ENCODE measurements around the gene CGNL1.

CGNL1 gene

GRCh38 chr15:57542505-57542817 is 166.2 kb downstream of the CGNL1 start:
- DNase-seq (ENCODE audit: extremely low read depth in 1 of 2, low read depth in 1 of 2) = no peak

- DNase-seq (ENCODE audit: extremely low read depth in 1 of 2, low read depth in 1 of 2) = no peak
Observed at GRCh38 chr15:57544848-57545480, 168.7 kb downstream of the CGNL1 start.

- no peak for DNase-seq (ENCODE audit: extremely low read depth in 1 of 2, low read depth in 1 of 2)
Observed at GRCh38 chr15:57545995-57546394, 169.7 kb downstream of the CGNL1 start.

GRCh38 chr15:57547243-57547755 is 171.0 kb downstream of the CGNL1 start:
- no peak for DNase-seq (ENCODE audit: extremely low read depth in 1 of 2, low read depth in 1 of 2)

GRCh38 chr15:57548351-57548750 is 172.0 kb downstream of the CGNL1 start:
- DNase-seq (ENCODE audit: extremely low read depth in 1 of 2, low read depth in 1 of 2) = no peak

GRCh38 chr15:57548835-57549234 is 172.5 kb downstream of the CGNL1 start:
- no peak for DNase-seq (ENCODE audit: extremely low read depth in 1 of 2, low read depth in 1 of 2)

GRCh38 chr15:57549935-57550334 is 173.6 kb downstream of the CGNL1 start:
- DNase-seq (ENCODE audit: extremely low read depth in 1 of 2, low read depth in 1 of 2) = no peak

- no peak for DNase-seq (ENCODE audit: extremely low read depth in 1 of 2, low read depth in 1 of 2)
Observed at GRCh38 chr15:57550640-57551039, 174.3 kb downstream of the CGNL1 start.

- no peak for DNase-seq (ENCODE audit: extremely low read depth in 1 of 2, low read depth in 1 of 2)
Observed at GRCh38 chr15:57551715-57552677, 175.7 kb downstream of the CGNL1 start.

- no peak for DNase-seq (ENCODE audit: extremely low read depth in 1 of 2, low read depth in 1 of 2)
Observed at GRCh38 chr15:57552678-57553334, 176.5 kb downstream of the CGNL1 start.

GRCh38 chr15:57553526-57553925 is 177.2 kb downstream of the CGNL1 start:
- DNase-seq (ENCODE audit: extremely low read depth in 1 of 2, low read depth in 1 of 2) = no peak

- no peak for DNase-seq (ENCODE audit: extremely low read depth in 1 of 2, low read depth in 1 of 2)
Observed at GRCh38 chr15:57554063-57554811, 177.9 kb downstream of the CGNL1 start.

GRCh38 chr15:57554812-57555179 is 178.5 kb downstream of the CGNL1 start:
- no peak for DNase-seq (ENCODE audit: extremely low read depth in 1 of 2, low read depth in 1 of 2)

GRCh38 chr15:57555270-57555669 is 179.0 kb downstream of the CGNL1 start:
- DNase-seq (ENCODE audit: extremely low read depth in 1 of 2, low read depth in 1 of 2) = no peak

GRCh38 chr15:57556040-57556439 is 179.7 kb downstream of the CGNL1 start:
- DNase-seq (ENCODE audit: extremely low read depth in 1 of 2, low read depth in 1 of 2) = no peak

- no peak for DNase-seq (ENCODE audit: extremely low read depth in 1 of 2, low read depth in 1 of 2)
Observed at GRCh38 chr15:57557267-57557666, 181.0 kb downstream of the CGNL1 start.

GRCh38 chr15:57557810-57558209 is 181.5 kb downstream of the CGNL1 start:
- no peak for DNase-seq (ENCODE audit: extremely low read depth in 1 of 2, low read depth in 1 of 2)

- peak; percentile 24 to 54 for DNase-seq (ENCODE audit: extremely low read depth in 1 of 2, low read depth in 1 of 2)
Observed at GRCh38 chr15:57559875-57560274, 183.6 kb downstream of the CGNL1 start.

GRCh38 chr15:57561041-57561711 is 184.9 kb downstream of the CGNL1 start:
- DNase-seq (ENCODE audit: extremely low read depth in 1 of 2, low read depth in 1 of 2) = peak; percentile 20 to 38

GRCh38 chr15:57562196-57562769 is 186.0 kb downstream of the CGNL1 start:
- DNase-seq (ENCODE audit: extremely low read depth in 1 of 2, low read depth in 1 of 2) = no peak
